A549 (cell line): ENCODE measurements around the gene E2F2. TPM values are rescaled to one million over a fixed set of nuclear protein-coding genes. Genes with fewer than 3 reads are reported as not detected.

Experiments used
- ATAC-seq, 2 experiments: fragments of 200-7000 bp in 1 of 2; fragments of >200 bp in 1 of 2; cut with Nextera tagmentation in 1 of 2; cut with Tn5 transposase in 1 of 2; 3 replicates each; pipeline versions ENCODE4 v1.8.0 to v1.9.1; 2018 to 2020; ENCODE audit warnings: mild to moderate bottlenecking in 1 of 2, moderate library complexity in 1 of 2
- CTCF ChIA-PET: fragments of 300-600 bp; sonication (Branson Sonifier 250); formaldehyde crosslinking; extraction: SDS; loops from one replicate; lab custom pipeline; 2021; ENCODE audit warnings: antibody characterized with exemption, inconsistent platforms; lab: Yijun Ruan, JAX
- POLR2A ChIA-PET: fragments of 350-600 bp; formaldehyde crosslinking; extraction: SDS; loops from one replicate; lab custom pipeline; 2021; ENCODE audit warnings: antibody characterized with exemption, inconsistent platforms; lab: Yijun Ruan, JAX
- DNase-seq, 2 experiments: peaks; one replicate each; pipeline versions ENCODE4 v3.0.0 to v3.0.0-alpha.2; 2011 to 2016; ENCODE audit warnings: low read depth in 1 of 2, low spot score in 1 of 2
- FAIRE-seq: peaks from 2 replicates; lab custom pipeline; 2011; peaks lifted over from hg19 to GRCh38; lab: Jason Lieb, UNC
- H3K27ac ChIP-seq, 2 experiments: fragments of >200 bp; sonication (Bioruptor Twin); formaldehyde crosslinking; 3 replicates each; pipeline ENCODE4 v1.5.1; 2016 to 2017
- H3K4me1 ChIP-seq: fragments of >200 bp; sonication (Bioruptor Twin); formaldehyde crosslinking; 3 replicates; pipeline ENCODE4 v1.6.1; 2016
- H3K4me2 ChIP-seq: fragments of >200 bp; sonication (Bioruptor Twin); formaldehyde crosslinking; 3 replicates; pipeline ENCODE4 v1.6.1; 2016
- H3K4me3 ChIP-seq: fragments of >200 bp; sonication (Bioruptor Twin); formaldehyde crosslinking; 3 replicates; pipeline ENCODE4 v1.5.1; 2016
- H3K9me3 ChIP-seq: fragments of >200 bp; sonication (Bioruptor Twin); formaldehyde crosslinking; 3 replicates; pipeline ENCODE4 v1.6.1; 2016
- CEBPB ChIP-seq, 2 experiments: fragments of >200 bp in 1 of 2; sonication (Bioruptor Twin) in 1 of 2; formaldehyde crosslinking in 1 of 2; IDR thresholded peaks; 2 replicates each; pipeline ENCODE4 v1.6.1; 2012 to 2016
- CHD4 ChIP-seq: fragments of 200-600 bp; sonication (generic); IDR thresholded peaks from 2 replicates; pipeline ENCODE4 v1.6.1; 2016; ENCODE audit warnings: antibody characterized with exemption, mild to moderate bottlenecking, borderline replicate concordance
- CTCF ChIP-seq: fragments of >200 bp; sonication (Bioruptor Twin); formaldehyde crosslinking; IDR thresholded peaks from 3 replicates; pipeline ENCODE4 v1.5.1; 2016
- EHMT2 ChIP-seq: fragments of 200-600 bp; sonication (generic); IDR thresholded peaks from 2 replicates; pipeline ENCODE4 v1.6.1; 2016; ENCODE audit warnings: antibody characterized with exemption, low read depth, mild to moderate bottlenecking, moderate library complexity
- ELK1 ChIP-seq: fragments of 150-350 bp; IDR thresholded peaks from 2 replicates; pipeline ENCODE4 v1.6.1; 2014; ENCODE audit warnings: low read depth, mild to moderate bottlenecking, low read length
- EP300 ChIP-seq, 2 experiments: fragments of >200 bp; sonication (Bioruptor Twin); formaldehyde crosslinking; IDR thresholded peaks; 2 replicates in 1 of 2; 3 replicates in 1 of 2; pipeline ENCODE4 v1.6.1; 2016 to 2017
- FOXS1 ChIP-seq: fragments of 250-450 bp; sonication (Bioruptor Pico); IDR thresholded peaks from 2 replicates; pipeline ENCODE4 v1.5.0; 2020; ENCODE audit warnings: mild to moderate bottlenecking, moderate library complexity
- HES2 ChIP-seq: fragments of >200 bp; sonication (Bioruptor Twin); formaldehyde crosslinking; IDR thresholded peaks from 2 replicates; pipeline ENCODE4 v1.6.1; 2016
- HOXB13 ChIP-seq: fragments of 250-450 bp; sonication (Bioruptor Pico); IDR thresholded peaks from 2 replicates; pipeline ENCODE4 v1.5.0; 2020; ENCODE audit warnings: low read depth, mild to moderate bottlenecking, moderate library complexity
- HOXB5 ChIP-seq: fragments of 250-450 bp; sonication (Bioruptor Pico); IDR thresholded peaks from 2 replicates; pipeline ENCODE4 v1.5.0; 2020; ENCODE audit warnings: mild to moderate bottlenecking, moderate library complexity
- KDM1A ChIP-seq: fragments of 200-600 bp; sonication (generic); IDR thresholded peaks from 2 replicates; pipeline ENCODE4 v1.6.1; 2016; ENCODE audit warnings: low read depth, mild to moderate bottlenecking
- MAZ ChIP-seq: fragments of 150-350 bp; IDR thresholded peaks from 2 replicates; pipeline ENCODE4 v1.6.1; 2014; ENCODE audit warnings: antibody characterized with exemption, low read depth, low read length, borderline replicate concordance
- PBX3 ChIP-seq: IDR thresholded peaks from 2 replicates; pipeline ENCODE4 v1.6.1; 2012
- POLR2AphosphoS2 ChIP-seq: conservative IDR thresholded peaks from 2 replicates; pipeline ENCODE4 v1.6.1; 2012; ENCODE audit warnings: low read length, improper control_type of control experiment, inconsistent platforms
- RAD21 ChIP-seq, 2 experiments: fragments of >200 bp in 1 of 2; sonication (Bioruptor Twin) in 1 of 2; formaldehyde crosslinking in 1 of 2; IDR thresholded peaks in 1 of 2; conservative IDR thresholded peaks in 1 of 2; 2 replicates in 1 of 2; 3 replicates in 1 of 2; pipeline ENCODE4 v1.6.1; 2012 to 2018; ENCODE audit warnings: inconsistent platforms in 1 of 2
- REST ChIP-seq: fragments of 200-600 bp; sonication (generic); IDR thresholded peaks from 2 replicates; pipeline ENCODE4 v1.6.1; 2016; ENCODE audit warnings: antibody characterized with exemption, mild to moderate bottlenecking, moderate library complexity
- SMC3 ChIP-seq: fragments of >200 bp; sonication (Bioruptor Twin); formaldehyde crosslinking; IDR thresholded peaks from 3 replicates; pipeline ENCODE4 v1.6.1; 2018; ENCODE audit warnings: inconsistent platforms
- SREBF2 ChIP-seq: fragments of 450-650 bp; IDR thresholded peaks from 2 replicates; pipeline ENCODE4 v1.6.1; 2014; ENCODE audit warnings: mild to moderate bottlenecking, moderate library complexity
- ZSCAN20 ChIP-seq: fragments of 250-450 bp; sonication (Bioruptor Pico); IDR thresholded peaks from 2 replicates; pipeline ENCODE4 v1.8.0; 2022; ENCODE audit warnings: mild to moderate bottlenecking, moderate library complexity
- WGBS: methylation state at CpG from one replicate; pipeline ENCODE4 v1.1.6; 2017; ENCODE audit errors: missing lambda C conversion rate; 5-methylcytosine and 5-hydroxymethylcytosine counted together
- polyA plus RNA-seq, 4 experiments: library from polyadenylated mRNA; depleted of rRNA in 3 of 4; stranded (reverse); fragments of >200 nt; fragmentation: RNase III in 1 of 4; extraction: RNeasy Plus Mini Kit Qiagen cat#74134 plus additional on column Dnase treatment in 1 of 4; gene quantifications; 2 replicates in 3 of 4; 3 replicates in 1 of 4; pipeline ENCODE4 v1.2.3, GENCODE V29; 2011 to 2017
- TF ChIP-seq, protein P1 (sequence below): IDR thresholded peaks from 2 replicates; pipeline ENCODE4 v1.6.1; 2012; ENCODE audit warnings: low read depth, borderline replicate concordance
- TF ChIP-seq, protein P2 (sequence below): fragments of 250-450 bp; sonication (Bioruptor Pico); IDR thresholded peaks from 2 replicates; pipeline ENCODE4 v1.5.0; 2020; ENCODE audit warnings: low read depth, mild to moderate bottlenecking, moderate library complexity

The E2F2 gene
- polyA plus RNA-seq, 2 of the 4 experiments (the other 2 are of a cell fraction) = 0.90 to 3.4 TPM

DNA sequence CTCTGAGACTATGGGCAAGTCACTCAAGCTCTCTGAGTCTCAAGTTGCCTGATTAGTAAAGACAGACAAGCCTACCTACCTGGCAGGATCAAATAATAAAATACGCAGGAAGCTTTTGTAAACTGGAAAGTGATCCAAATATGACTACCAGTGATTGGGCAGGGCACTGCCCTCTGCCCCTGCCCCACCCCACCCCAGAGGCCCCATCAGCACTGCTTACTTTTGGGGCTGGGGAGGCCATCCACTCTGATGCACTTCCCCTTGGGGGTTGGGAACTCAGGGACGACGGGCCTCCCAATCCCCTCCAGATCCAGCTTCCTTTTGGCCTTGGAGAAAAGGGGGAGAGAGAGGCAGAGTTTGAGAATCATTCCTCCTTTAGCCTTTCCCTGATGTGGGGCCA is 6.9 kb downstream of the E2F2 start:
- TF ChIP-seq EP300 (IDR thresholded peaks at IDR 0.05) = no peak
- no peak for TF ChIP-seq POLR2AphosphoS2
- TF ChIP-seq RAD21 (conservative IDR thresholded peaks at IDR 0.05 in 1 of 2, IDR thresholded peaks at IDR 0.05 in 1 of 2) = no peak
- TF ChIP-seq, protein P1, sequence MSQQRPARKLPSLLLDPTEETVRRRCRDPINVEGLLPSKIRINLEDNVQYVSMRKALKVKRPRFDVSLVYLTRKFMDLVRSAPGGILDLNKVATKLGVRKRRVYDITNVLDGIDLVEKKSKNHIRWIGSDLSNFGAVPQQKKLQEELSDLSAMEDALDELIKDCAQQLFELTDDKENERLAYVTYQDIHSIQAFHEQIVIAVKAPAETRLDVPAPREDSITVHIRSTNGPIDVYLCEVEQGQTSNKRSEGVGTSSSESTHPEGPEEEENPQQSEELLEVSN = no peak
- no peak for TF ChIP-seq HOXB5 (CRISPR knock-in tag)
- no peak for TF ChIP-seq EHMT2
- TF ChIP-seq ELK1 = no peak
- no peak for TF ChIP-seq CHD4
- TF ChIP-seq REST = no peak
- no peak for TF ChIP-seq KDM1A
- TF ChIP-seq HES2 = no peak
- TF ChIP-seq CEBPB (IDR thresholded peaks at IDR 0.05) = no peak
- no peak for TF ChIP-seq SMC3
- no peak for TF ChIP-seq MAZ
- no peak for TF ChIP-seq CTCF
- TF ChIP-seq, all 56 proteins: peak for 0
- H3K4me2 ChIP-seq = peak overlapping the region; percentile 46; the same call in 1 of the 3 replicates
- peaks cover 50% of the 10 kb centered on the region for H3K4me1 ChIP-seq
- H3K4me3 ChIP-seq = no peak overlapping the region
- DNase-seq (no peak), FAIRE-seq (no peak), ATAC-seq (no peak)
- WGBS = 74% methylated on average over 3 of the region's 3 CpGs
- peak overlapping the region in 1 of 2 experiments; percentile 67; a peak in 1 of 6 replicates for H3K27ac ChIP-seq
- ChIA-PET CTCF (interaction anchor here (0.8 to 9.0 kb wide), 7 partner anchors 9 to 113 kb away, joined by 3 to 70 read pairs (median 4); partner anchors contain the start of gene ASAP3), POLR2A (no interaction called here)
- H3K9me3 ChIP-seq = no peaks in the 10 kb centered on the region

DNA sequence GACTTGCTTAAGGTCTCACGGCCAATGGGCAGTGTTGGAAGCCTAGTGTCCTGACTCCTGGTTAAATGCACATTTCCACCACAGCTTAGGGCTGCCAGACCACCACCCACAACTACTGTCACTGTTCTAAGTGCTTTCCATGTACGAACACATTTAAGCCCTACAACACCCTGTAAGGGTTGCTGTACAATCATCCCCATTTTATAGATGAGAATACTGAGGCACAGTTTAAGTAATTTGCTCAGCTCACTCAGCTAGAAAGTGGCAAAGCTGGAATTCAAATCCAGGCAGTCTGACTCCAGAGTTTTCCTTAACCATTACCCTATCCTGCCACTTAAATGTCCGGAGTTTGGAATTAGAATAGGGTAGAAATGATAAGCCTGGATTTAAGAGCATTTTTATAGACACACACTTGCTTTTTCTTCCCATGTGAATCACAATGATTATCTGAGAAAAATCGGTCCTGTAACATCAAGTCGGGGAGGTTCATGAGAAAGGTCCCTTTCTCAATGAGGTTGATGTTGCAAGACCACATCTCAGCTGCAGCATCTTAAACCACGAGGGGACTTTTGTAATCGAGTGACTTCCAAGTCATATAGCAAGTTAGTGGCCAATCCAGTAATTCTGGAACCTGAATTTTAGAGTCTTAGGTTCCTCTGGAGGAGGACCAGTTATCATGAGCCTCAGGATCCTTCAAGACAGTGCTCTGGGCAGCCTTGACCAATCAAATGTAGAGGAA is 8.6 kb downstream of the E2F2 start:
- ChIA-PET POLR2A (no interaction called here), CTCF (interaction anchor here (0.9 to 9.0 kb wide), 3 partner anchors 18 to 26 kb away, joined by 9 to 70 read pairs (median 11); no protein-coding TSS in a partner anchor)
- 86% methylated on average over 7 of the region's 7 CpGs for WGBS
- ATAC-seq (no peak), FAIRE-seq (no peak), DNase-seq (no peak)
- Histone ChIP-seq H3K4me3 (no peak overlapping the region), H3K9me3 (no peaks in the 10 kb centered on the region), H3K27ac (no peak overlapping the region), H3K4me2 (no peak overlapping the region), H3K4me1 (peaks cover 32% of the 10 kb centered on the region)
- peak; percentile 39; the same call in 1 of the 2 replicates for TF ChIP-seq KDM1A
- no peak for TF ChIP-seq ZSCAN20
- TF ChIP-seq SREBF2 = no peak
- no peak for TF ChIP-seq PBX3
- no peak for TF ChIP-seq FOXS1
- no peak for TF ChIP-seq HOXB13 (CRISPR knock-in tag)
- TF ChIP-seq, protein P2, sequence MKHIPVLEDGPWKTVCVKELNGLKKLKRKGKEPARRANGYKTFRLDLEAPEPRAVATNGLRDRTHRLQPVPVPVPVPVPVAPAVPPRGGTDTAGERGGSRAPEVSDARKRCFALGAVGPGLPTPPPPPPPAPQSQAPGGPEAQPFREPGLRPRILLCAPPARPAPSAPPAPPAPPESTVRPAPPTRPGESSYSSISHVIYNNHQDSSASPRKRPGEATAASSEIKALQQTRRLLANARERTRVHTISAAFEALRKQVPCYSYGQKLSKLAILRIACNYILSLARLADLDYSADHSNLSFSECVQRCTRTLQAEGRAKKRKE (CRISPR knock-in tag) = no peak
